K562 treated with DMSO at 1 percent for 48 hours (cell line): ENCODE measurements around the gene BCAR1. TPM values are rescaled to one million over a fixed set of nuclear protein-coding genes. Genes with fewer than 3 reads are reported as not detected.

ENCODE experiments used
- total RNA-seq: library from RNA; unstranded; fragments of 300-600 nt; gene quantifications from 2 replicates; pipeline ENCODE4 v1.2.3, GENCODE V29; 2022; ENCODE audit warnings: low replicate concordance; ENCODE audit errors: extremely low read depth

Gene BCAR1
- not detected in 2 replicates for total RNA-seq

GRCh38 chr16:75251280-75252048 is at the start of gene BCAR1:
Gene BCAR1, minus strand, starts transcription at chr16:75251624. Its CDS starts 142 bp downstream, at chr16:75251482.

GRCh38 chr16:75218256-75219076 is 33.0 kb downstream of the BCAR1 start, which contains the start of gene CTRB1:
Gene CTRB1, plus strand, starts transcription at chr16:75218988. Its CDS starts 20 bp downstream, at chr16:75219008.

GRCh38 chr16:75206749-75207451 is 44.5 kb downstream of the BCAR1 start, which contains the start of gene CTRB2:
Gene CTRB2, minus strand, starts transcription at chr16:75207161. Its CDS starts 20 bp downstream, at chr16:75207141.

Other genes with a start within 250 kb of the BCAR1 start
- not detected in 2 replicates for gene LDHD, start 134.8 kb downstream of the BCAR1 start, total RNA-seq
- gene ZFP1, start 103.1 kb downstream of the BCAR1 start, total RNA-seq: not detected in 2 replicates
- gene CTRB2, start 44.5 kb downstream of the BCAR1 start, total RNA-seq: not detected in 2 replicates
- not detected in 2 replicates for gene CTRB1, start 32.6 kb downstream of the BCAR1 start, total RNA-seq
- gene CFDP1, start 181.9 kb upstream of the BCAR1 start, total RNA-seq: not detected in 2 replicates
- gene TMEM170A, start 213.1 kb upstream of the BCAR1 start, total RNA-seq: not detected in 2 replicates
- gene CHST6, start 243.8 kb upstream of the BCAR1 start, total RNA-seq: not detected in 2 replicates